PC-9 (cell line): Measurements from ENCODE around the gene ACMSD.

Experiments used
- EZH2 ChIP-seq: fragments of 200-600 bp; sonication (generic); IDR thresholded peaks from 2 replicates; pipeline ENCODE4 v1.8.0; 2017; ENCODE audit warnings: antibody characterized with exemption, low read depth
- TF ChIP-seq, protein P1 (sequence below): fragments of 200-600 bp; sonication (generic); conservative IDR thresholded peaks from 2 replicates; pipeline ENCODE4 v1.6.1; 2017; ENCODE audit warnings: mixed run types, antibody characterized with exemption, mild to moderate bottlenecking, moderate library complexity

DNA sequence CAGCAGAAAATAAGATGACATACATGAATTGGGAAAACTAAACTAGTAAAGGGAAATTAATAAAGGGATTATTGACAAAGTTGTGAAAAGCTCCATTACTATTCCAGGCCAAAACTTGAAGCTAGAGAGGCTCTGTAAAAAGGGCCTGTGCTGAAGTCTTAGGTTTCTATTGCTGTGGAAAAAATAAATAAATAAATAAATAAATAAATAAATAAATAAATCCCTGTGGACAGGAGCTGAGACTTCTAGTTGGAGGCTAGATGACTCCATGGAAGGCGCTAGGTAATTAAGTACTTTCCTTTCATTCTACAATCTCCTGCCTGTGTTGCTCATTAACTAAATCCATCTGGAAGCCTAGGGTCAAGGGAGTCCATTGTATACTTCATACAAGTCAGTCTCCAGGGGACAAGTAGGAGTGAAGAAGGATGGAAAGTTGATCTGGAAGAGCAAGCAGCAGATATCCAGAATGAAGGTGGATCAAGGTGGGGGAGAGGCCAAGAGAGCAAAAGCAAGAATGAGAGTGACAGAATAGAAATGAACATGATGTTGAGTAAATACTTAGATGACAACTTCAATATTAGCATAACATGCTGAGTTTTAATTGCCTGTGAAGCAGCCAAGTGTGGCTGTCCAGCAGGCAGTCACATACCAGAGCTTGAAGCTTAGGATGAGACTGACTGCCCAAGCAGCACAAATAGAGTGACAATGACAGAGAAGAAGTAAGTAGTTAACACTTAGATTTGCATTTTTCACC lies 54.0 kb downstream of the ACMSD start:
- TF ChIP-seq, protein P1, sequence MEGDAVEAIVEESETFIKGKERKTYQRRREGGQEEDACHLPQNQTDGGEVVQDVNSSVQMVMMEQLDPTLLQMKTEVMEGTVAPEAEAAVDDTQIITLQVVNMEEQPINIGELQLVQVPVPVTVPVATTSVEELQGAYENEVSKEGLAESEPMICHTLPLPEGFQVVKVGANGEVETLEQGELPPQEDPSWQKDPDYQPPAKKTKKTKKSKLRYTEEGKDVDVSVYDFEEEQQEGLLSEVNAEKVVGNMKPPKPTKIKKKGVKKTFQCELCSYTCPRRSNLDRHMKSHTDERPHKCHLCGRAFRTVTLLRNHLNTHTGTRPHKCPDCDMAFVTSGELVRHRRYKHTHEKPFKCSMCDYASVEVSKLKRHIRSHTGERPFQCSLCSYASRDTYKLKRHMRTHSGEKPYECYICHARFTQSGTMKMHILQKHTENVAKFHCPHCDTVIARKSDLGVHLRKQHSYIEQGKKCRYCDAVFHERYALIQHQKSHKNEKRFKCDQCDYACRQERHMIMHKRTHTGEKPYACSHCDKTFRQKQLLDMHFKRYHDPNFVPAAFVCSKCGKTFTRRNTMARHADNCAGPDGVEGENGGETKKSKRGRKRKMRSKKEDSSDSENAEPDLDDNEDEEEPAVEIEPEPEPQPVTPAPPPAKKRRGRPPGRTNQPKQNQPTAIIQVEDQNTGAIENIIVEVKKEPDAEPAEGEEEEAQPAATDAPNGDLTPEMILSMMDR, result no peak
- no peak for TF ChIP-seq EZH2
